Karpas-422 (cell line): ENCODE measurements around the gene FOXQ1. TPM values are rescaled to one million over a fixed set of nuclear protein-coding genes. Genes with fewer than 3 reads are reported as not detected.

Experiments used
- total RNA-seq: library from RNA; depleted of rRNA; stranded (reverse); fragments of >200 nt; shearing (Covaris generic); gene quantifications from 2 replicates; pipeline ENCODE4 v1.2.3, GENCODE V29; 2014; ENCODE audit warnings: low replicate concordance; rRNA removed

FOXQ1 gene
- total RNA-seq, 1 experiment from 2014 or later = not detected

Other genes starting within 250 kb of the FOXQ1 start
- not detected in 2 replicates for gene FOXF2, start 77.5 kb downstream of the FOXQ1 start, total RNA-seq